GM10248 (cell line): Measurements from ENCODE around the gene EFHC2.

Source experiments
- CTCF ChIA-PET: fragments of 300-600 bp; sonication (Branson Sonifier 250); formaldehyde crosslinking; extraction: SDS; loops from one replicate; lab custom pipeline; 2021; ENCODE audit warnings: antibody characterized with exemption; lab: Yijun Ruan, JAX
- POLR2A ChIA-PET: fragments of 350-650 bp; sonication (Branson Sonifier 250); formaldehyde crosslinking; extraction: SDS; loops from one replicate; lab custom pipeline; 2020; ENCODE audit warnings: antibody characterized with exemption; lab: Yijun Ruan, JAX
- DNase-seq: peaks from one replicate; pipeline ENCODE4 v3.0.0; 2012; ENCODE audit errors: extremely low spot score
- TF ChIP-seq, protein P1 (sequence below): IDR thresholded peaks from 2 replicates; pipeline ENCODE4 v1.5.1; 2012; ENCODE audit warnings: mild to moderate bottlenecking, low read depth; ENCODE audit errors: extremely low read depth, missing control alignments, control extremely low read depth

The EFHC2 gene

DNA sequence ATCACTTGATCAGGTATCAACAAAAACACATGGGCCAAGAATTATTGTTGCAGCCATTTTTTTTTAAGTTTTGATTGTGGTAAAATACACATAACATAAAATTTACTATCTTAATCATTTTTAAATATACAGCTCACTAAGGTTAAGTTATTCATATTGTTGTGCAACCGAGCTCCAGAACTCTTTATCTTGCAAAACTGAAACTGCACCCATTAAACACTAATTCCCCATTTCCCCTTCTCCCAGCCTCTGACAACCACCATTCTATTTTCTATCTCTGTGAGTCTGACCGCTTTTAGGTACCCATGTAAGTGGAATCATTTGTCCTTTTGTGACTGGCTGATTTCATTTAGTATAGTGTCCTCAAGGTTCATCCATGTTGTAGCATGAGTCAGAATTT, 244.1 kb downstream of the EFHC2 start:
- TF ChIP-seq, protein P1, sequence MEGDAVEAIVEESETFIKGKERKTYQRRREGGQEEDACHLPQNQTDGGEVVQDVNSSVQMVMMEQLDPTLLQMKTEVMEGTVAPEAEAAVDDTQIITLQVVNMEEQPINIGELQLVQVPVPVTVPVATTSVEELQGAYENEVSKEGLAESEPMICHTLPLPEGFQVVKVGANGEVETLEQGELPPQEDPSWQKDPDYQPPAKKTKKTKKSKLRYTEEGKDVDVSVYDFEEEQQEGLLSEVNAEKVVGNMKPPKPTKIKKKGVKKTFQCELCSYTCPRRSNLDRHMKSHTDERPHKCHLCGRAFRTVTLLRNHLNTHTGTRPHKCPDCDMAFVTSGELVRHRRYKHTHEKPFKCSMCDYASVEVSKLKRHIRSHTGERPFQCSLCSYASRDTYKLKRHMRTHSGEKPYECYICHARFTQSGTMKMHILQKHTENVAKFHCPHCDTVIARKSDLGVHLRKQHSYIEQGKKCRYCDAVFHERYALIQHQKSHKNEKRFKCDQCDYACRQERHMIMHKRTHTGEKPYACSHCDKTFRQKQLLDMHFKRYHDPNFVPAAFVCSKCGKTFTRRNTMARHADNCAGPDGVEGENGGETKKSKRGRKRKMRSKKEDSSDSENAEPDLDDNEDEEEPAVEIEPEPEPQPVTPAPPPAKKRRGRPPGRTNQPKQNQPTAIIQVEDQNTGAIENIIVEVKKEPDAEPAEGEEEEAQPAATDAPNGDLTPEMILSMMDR, result no peak
- CTCF ChIA-PET, result no interaction called here
- DNase-seq, result no peak
- POLR2A ChIA-PET, result no interaction called here
